ENCODE measurements around the gene PCNP. TPM values are rescaled to one million over a fixed set of nuclear protein-coding genes. Genes with fewer than 3 reads are reported as not detected.

PCNP gene
- total and polyA plus RNA-seq, 9 of the 15 experiments (the other 6 are each of a cell fraction or from before 2014, with no cell fraction given), result 54.3 to 170 (median 150) TPM

DNA sequence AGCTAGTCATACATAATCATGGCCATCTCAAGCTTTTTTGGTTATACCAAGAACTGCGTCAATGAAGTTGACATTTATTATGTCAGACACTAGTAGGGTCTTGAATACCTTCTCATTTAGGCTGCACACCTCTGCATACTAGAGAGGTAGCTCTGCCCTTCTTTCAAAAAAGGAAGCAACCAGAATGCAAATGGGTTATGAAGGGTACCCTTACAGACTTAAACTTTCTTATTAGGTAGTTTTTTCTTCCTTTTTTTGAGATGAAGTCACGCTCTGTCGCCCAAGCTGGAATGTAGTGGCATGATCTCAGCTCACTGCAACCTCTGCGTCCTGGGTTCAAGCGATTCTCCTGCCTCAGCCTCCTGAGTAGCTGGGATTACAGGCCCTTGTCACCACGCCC is 3.3 kb downstream of the PCNP start:
- Histone ChIP-seq H3K36me3 (ENCODE audit: control insufficient read depth, insufficient read depth, low read length) (peaks cover 41% of the 10 kb centered on the region), H3K27ac (ENCODE audit: extremely low read depth, low read depth, low read length) (no peak overlapping the region), H3K4me2 (ENCODE audit: insufficient read depth, low read length) (peak overlapping the region; percentile 41; the same call in 1 of the 2 replicates), H3K9ac (ENCODE audit: insufficient read depth in 1 of 2, low read depth in 2 of 2, low read length in 2 of 2) (peak overlapping the region; percentile 4 to 22; a peak in 2 of 4 replicates), H3K9me1 (ENCODE audit: control insufficient read depth, insufficient read depth, low read length) (no peaks in the 10 kb centered on the region), H3K4me3 (no peak overlapping the region), H3K27me3 (ENCODE audit: control insufficient read depth in 2 of 2, insufficient read depth in 2 of 2, low read length in 2 of 2) (no peaks in the 10 kb centered on the region), H3K9me3 (replicated peaks; ENCODE audit: control insufficient read depth, insufficient read depth, low read depth, low read length) (no peaks in the 10 kb centered on the region), H4K20me1 (replicated peaks; ENCODE audit: control insufficient read depth, insufficient read depth, low read length) (no peaks in the 10 kb centered on the region), H3K79me2 (ENCODE audit: control insufficient read depth, insufficient read depth, low read length) (peaks cover 86% of the 10 kb centered on the region), H3K4me1 (replicated peaks in 1 of 2; ENCODE audit: control insufficient read depth in 2 of 2, insufficient read depth in 2 of 2, low read length in 2 of 2) (peaks cover 3 to 13% of the 10 kb centered on the region in 2 experiments; a peak in 3 of 5 replicates), H2AFZ (ENCODE audit: low read depth, low read length) (no peak overlapping the region)
- intact Hi-C loops (cut with micrococcal nuclease), result no loop called here
- CTCF ChIA-PET (ENCODE audit: low intra/inter-chr PET ratio), result no interaction called here
- no peak for FAIRE-seq
- TF ChIP-seq NCOA1 (IDR thresholded peaks at IDR 0.05; ENCODE audit: low read depth), result no peak
- TF ChIP-seq HNRNPUL1 (IDR thresholded peaks at IDR 0.05; ENCODE audit: low read length), result no peak
- TF ChIP-seq CHD2 (IDR thresholded peaks at IDR 0.05; ENCODE audit: low read depth, low read length), result no peak
- TF ChIP-seq, protein P1, sequence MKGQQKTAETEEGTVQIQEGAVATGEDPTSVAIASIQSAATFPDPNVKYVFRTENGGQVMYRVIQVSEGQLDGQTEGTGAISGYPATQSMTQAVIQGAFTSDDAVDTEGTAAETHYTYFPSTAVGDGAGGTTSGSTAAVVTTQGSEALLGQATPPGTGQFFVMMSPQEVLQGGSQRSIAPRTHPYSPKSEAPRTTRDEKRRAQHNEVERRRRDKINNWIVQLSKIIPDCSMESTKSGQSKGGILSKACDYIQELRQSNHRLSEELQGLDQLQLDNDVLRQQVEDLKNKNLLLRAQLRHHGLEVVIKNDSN (CRISPR knock-in tag; IDR thresholded peaks at IDR 0.05), result no peak
- TF ChIP-seq SMAD1 (IDR thresholded peaks at IDR 0.05; ENCODE audit: low read depth, low read length, partially characterized antibody), result no peak
- TF ChIP-seq ARHGAP35 (IDR thresholded peaks at IDR 0.05; ENCODE audit: partially characterized antibody), result no peak
- no peak for TF ChIP-seq NFIX (CRISPR knock-in tag; IDR thresholded peaks at IDR 0.05; ENCODE audit: low read depth)
- TF ChIP-seq ZNF253 (CRISPR knock-in tag; conservative IDR thresholded peaks at IDR 0.05), result no peak
- TF ChIP-seq CBX5 (IDR thresholded peaks at IDR 0.05; ENCODE audit: borderline replicate concordance, low read depth), result no peak
- TF ChIP-seq, protein P2, sequence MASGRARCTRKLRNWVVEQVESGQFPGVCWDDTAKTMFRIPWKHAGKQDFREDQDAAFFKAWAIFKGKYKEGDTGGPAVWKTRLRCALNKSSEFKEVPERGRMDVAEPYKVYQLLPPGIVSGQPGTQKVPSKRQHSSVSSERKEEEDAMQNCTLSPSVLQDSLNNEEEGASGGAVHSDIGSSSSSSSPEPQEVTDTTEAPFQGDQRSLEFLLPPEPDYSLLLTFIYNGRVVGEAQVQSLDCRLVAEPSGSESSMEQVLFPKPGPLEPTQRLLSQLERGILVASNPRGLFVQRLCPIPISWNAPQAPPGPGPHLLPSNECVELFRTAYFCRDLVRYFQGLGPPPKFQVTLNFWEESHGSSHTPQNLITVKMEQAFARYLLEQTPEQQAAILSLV (tag; IDR thresholded peaks at IDR 0.05), result no peak
- no peak for TF ChIP-seq HDAC6 (IDR thresholded peaks at IDR 0.05; ENCODE audit: low read depth, low read length)
- no peak for TF ChIP-seq SMARCA5 (IDR thresholded peaks at IDR 0.05)
- TF ChIP-seq, protein P3, sequence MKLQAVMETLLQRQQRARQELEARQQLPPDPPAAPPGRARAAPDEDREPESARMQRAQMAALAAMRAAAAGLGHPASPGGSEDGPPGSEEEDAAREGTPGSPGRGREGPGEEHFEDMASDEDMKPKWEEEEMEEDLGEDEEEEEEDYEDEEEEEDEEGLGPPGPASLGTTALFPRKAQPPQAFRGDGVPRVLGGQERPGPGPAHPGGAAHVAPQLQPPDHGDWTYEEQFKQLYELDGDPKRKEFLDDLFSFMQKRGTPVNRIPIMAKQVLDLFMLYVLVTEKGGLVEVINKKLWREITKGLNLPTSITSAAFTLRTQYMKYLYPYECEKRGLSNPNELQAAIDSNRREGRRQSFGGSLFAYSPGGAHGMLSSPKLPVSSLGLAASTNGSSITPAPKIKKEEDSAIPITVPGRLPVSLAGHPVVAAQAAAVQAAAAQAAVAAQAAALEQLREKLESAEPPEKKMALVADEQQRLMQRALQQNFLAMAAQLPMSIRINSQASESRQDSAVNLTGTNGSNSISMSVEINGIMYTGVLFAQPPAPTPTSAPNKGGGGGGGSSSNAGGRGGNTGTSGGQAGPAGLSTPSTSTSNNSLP (IDR thresholded peaks at IDR 0.05; ENCODE audit: borderline replicate concordance, low read depth, low read length), result no peak
- DNase-seq (ENCODE audit: extremely low read depth in 1 of 4, low spot score in 3 of 4), result no peak
- POLR2A ChIA-PET, result interaction anchor here (0.9 to 1.3 kb wide), 2 partner anchors 13 to 62 kb away, joined by 3 to 6 read pairs; no protein-coding TSS in a partner anchor
- in situ Hi-C loops (cut with MboI), result loop anchor here (10.0 kb wide), 1 partner anchor 108 kb away; the partner anchor contains the start of gene RPL24
- ATAC-seq, result no peak
- 88% methylated on average over 2 of the region's 6 CpGs for WGBS (ENCODE audit: insufficient coverage, low coverage, missing lambda C conversion rate)
- BruUV-seq (replicated peaks), result no TSS peak

Measured in K562 (cell line).